NCI-H748 (cell line): ENCODE results near the gene ERF.
"Not testable (repeated sequence)": the region's sequence is repeated elsewhere in the genome, so short reads cannot be mapped to it uniquely, and the experiment has no call there.

Experiments
- DNase-seq: peaks from one replicate; lab custom pipeline; 2025; ENCODE audit not compliant: unreplicated experiment; lab: John Stamatoyannopoulos, UW

ERF gene

GRCh38 chr19:42275517-42275916 lies 20.6 kb upstream of the ERF start:
- no peak for DNase-seq

- no peak for DNase-seq
Observed at GRCh38 chr19:42275103-42275502, 20.2 kb upstream of the ERF start.

- no peak for DNase-seq
Observed at GRCh38 chr19:42274065-42274682, 19.2 kb upstream of the ERF start.

- no peak for DNase-seq
Observed at GRCh38 chr19:42273407-42274064, 18.6 kb upstream of the ERF start.

- DNase-seq = no peak
Observed at GRCh38 chr19:42272989-42273406, 18.1 kb upstream of the ERF start.

GRCh38 chr19:42272535-42272897 lies 17.6 kb upstream of the ERF start:
- no peak for DNase-seq

GRCh38 chr19:42271861-42272534 lies 17.1 kb upstream of the ERF start:
- no peak for DNase-seq

GRCh38 chr19:42271045-42271419 lies 16.1 kb upstream of the ERF start:
- DNase-seq = no peak

- DNase-seq = no peak
Observed at GRCh38 chr19:42270346-42271044, 15.6 kb upstream of the ERF start.

- no peak for DNase-seq
Observed at GRCh38 chr19:42269478-42270345, 14.8 kb upstream of the ERF start.

- peak; percentile 100 for DNase-seq
Observed at GRCh38 chr19:42268704-42269477, 14.0 kb upstream of the ERF start, which contains the start of gene CIC. CIC (plus strand) TSS chr19:42269252; CDS start chr19:42271784, 2,532 bp downstream.

GRCh38 chr19:42268142-42268703 lies 13.3 kb upstream of the ERF start:
- DNase-seq = peak; percentile 100

GRCh38 chr19:42267644-42268141 lies 12.8 kb upstream of the ERF start:
- DNase-seq = peak; percentile 51

GRCh38 chr19:42266928-42267603 lies 12.1 kb upstream of the ERF start:
- not testable (repeated sequence) for DNase-seq

GRCh38 chr19:42266105-42266504 lies 11.2 kb upstream of the ERF start:
- DNase-seq = not testable (repeated sequence)

- no peak for DNase-seq
Observed at GRCh38 chr19:42261763-42262162, 6.8 kb upstream of the ERF start.

GRCh38 chr19:42257842-42258241 lies 2.9 kb upstream of the ERF start:
- DNase-seq = not testable (repeated sequence)

GRCh38 chr19:42255766-42256745 lies 1.1 kb upstream of the ERF start:
- DNase-seq = peak; percentile 70
